ENCODE data around the gene SRP72. TPM values are rescaled to one million over a fixed set of nuclear protein-coding genes. Genes with fewer than 3 reads are reported as not detected.

The SRP72 gene
- total and polyA plus RNA-seq, 2 of the 8 experiments (the other 6 are each of a cell fraction or from before 2014, with no cell fraction given) = 37.7 to 144 TPM

Other genes with a start within 250 kb of the SRP72 start
- 10.9 and 13.3 TPM in 2 replicates for gene AASDH, start 80.1 kb upstream of the SRP72 start, total RNA-seq (2021; fragmentation: NEBNext Ultra II Directional; extraction: Animal tissue kit (Norgen Biotek cat#: 25700))
- 8.0 and 11.3 TPM in 2 replicates for gene AASDH, start 80.1 kb upstream of the SRP72 start, polyA plus RNA-seq (2011; rRNA removed)
- gene PPAT, start 32.0 kb upstream of the SRP72 start, total RNA-seq (2021; fragmentation: NEBNext Ultra II Directional; extraction: Animal tissue kit (Norgen Biotek cat#: 25700)) = 98.4 and 104 TPM in 2 replicates
- 15.6 and 24.5 TPM in 2 replicates for gene PPAT, start 32.0 kb upstream of the SRP72 start, polyA plus RNA-seq (2011; rRNA removed)
- 487 and 512 TPM in 2 replicates for gene PAICS, start 31.4 kb upstream of the SRP72 start, total RNA-seq (2021; fragmentation: NEBNext Ultra II Directional; extraction: Animal tissue kit (Norgen Biotek cat#: 25700))
- gene PAICS, start 31.4 kb upstream of the SRP72 start, polyA plus RNA-seq (2011; rRNA removed) = 267 and 456 TPM in 2 replicates
- 0.31 and 0.76 TPM in 2 replicates for gene ARL9, start 38.2 kb downstream of the SRP72 start, total RNA-seq (2021; fragmentation: NEBNext Ultra II Directional; extraction: Animal tissue kit (Norgen Biotek cat#: 25700))
- 0.31 and 0.60 TPM in 2 replicates for gene ARL9, start 38.2 kb downstream of the SRP72 start, polyA plus RNA-seq (2011; rRNA removed)
- not detected in 2 replicates for gene HOPX, start 213.7 kb downstream of the SRP72 start, total RNA-seq (2021; fragmentation: NEBNext Ultra II Directional; extraction: Animal tissue kit (Norgen Biotek cat#: 25700))
- not detected in 2 replicates for gene HOPX, start 213.7 kb downstream of the SRP72 start, polyA plus RNA-seq (2011; rRNA removed)